H1 (cell line): Measurements from ENCODE around the gene MAST2.

Experiments used
- CTCF ChIP-seq, 3 experiments: IDR thresholded peaks; 1 replicate in 2 of 3; 2 replicates in 1 of 3; pipeline versions ENCODE4 v1.5.1 to v1.6.1; 2011; ENCODE audit warnings: low read length in 3 of 3, mild to moderate bottlenecking in 3 of 3, inconsistent platforms in 2 of 3, low read depth in 1 of 3, moderate library complexity in 1 of 3; ENCODE audit not compliant: insufficient read depth in 1 of 3; ENCODE audit errors: control extremely low read depth in 1 of 3
- EGR1 ChIP-seq: IDR thresholded peaks from 2 replicates; pipeline ENCODE4 v1.6.1; 2011; ENCODE audit warnings: low read depth, low read length, borderline replicate concordance
- EP300 ChIP-seq, 2 experiments: IDR thresholded peaks; 1 replicate in 1 of 2; 2 replicates in 1 of 2; pipeline ENCODE4 v1.6.1; 2011 to 2012; ENCODE audit warnings: low read depth in 2 of 2, low read length in 2 of 2, mild to moderate bottlenecking in 2 of 2, borderline replicate concordance in 1 of 2, inconsistent platforms in 1 of 2, moderate library complexity in 1 of 2
- EZH2 ChIP-seq: fragments of 200-600 bp; sonication (generic); IDR thresholded peaks from 2 replicates; pipeline ENCODE4 v1.7.1; 2012; ENCODE audit warnings: low read depth, mild to moderate bottlenecking, moderate library complexity, low read length, inconsistent platforms; ENCODE audit not compliant: severe bottlenecking
- JUND ChIP-seq: IDR thresholded peaks from 2 replicates; pipeline ENCODE4 v1.6.1; 2011; ENCODE audit warnings: mild to moderate bottlenecking, improper control_type of control experiment, low read length
- KDM1A ChIP-seq: fragments of 200-600, 300-600 bp; sonication (generic); IDR thresholded peaks from 2 replicates; pipeline ENCODE4 v1.7.1; 2016; ENCODE audit warnings: mild to moderate bottlenecking, low read length, borderline replicate concordance
- RAD21 ChIP-seq, 2 experiments: IDR thresholded peaks in 1 of 2; conservative IDR thresholded peaks in 1 of 2; 2 replicates each; pipeline ENCODE4 v1.6.1; 2011; ENCODE audit warnings: low read depth in 2 of 2, low read length in 2 of 2, improper control_type of control experiment in 1 of 2, inconsistent platforms in 1 of 2, mild to moderate bottlenecking in 1 of 2, moderate library complexity in 1 of 2
- SP1 ChIP-seq: IDR thresholded peaks from 2 replicates; pipeline ENCODE4 v1.6.1; 2011; ENCODE audit warnings: low read depth, low read length
- SRF ChIP-seq: IDR thresholded peaks from 2 replicates; pipeline ENCODE4 v1.6.1; 2011; ENCODE audit warnings: mild to moderate bottlenecking, low read depth, low read length, moderate library complexity
- TCF12 ChIP-seq: IDR thresholded peaks from 2 replicates; pipeline ENCODE4 v1.6.1; 2011; ENCODE audit warnings: low read depth, mild to moderate bottlenecking, low read length
- YY1 ChIP-seq: IDR thresholded peaks from 2 replicates; pipeline ENCODE4 v1.6.1; 2011; ENCODE audit warnings: low read depth, mild to moderate bottlenecking, low read length

GRCh38 chr1:45863218-45863617, 59.8 kb downstream of the MAST2 start:
- TF ChIP-seq EZH2 (no peak), KDM1A (no peak), SRF (no peak), RAD21 (IDR thresholded peaks at IDR 0.05 in 1 of 2, conservative IDR thresholded peaks at IDR 0.05 in 1 of 2; ENCODE audit: low read depth in 2 of 2, low read length in 2 of 2) (no peak), CTCF (IDR thresholded peaks at IDR 0.05; ENCODE audit: control extremely low read depth in 1 of 3, insufficient read depth in 1 of 3, low read depth in 1 of 3, low read length in 3 of 3) (no peak), SP1 (no peak), YY1 (no peak), EGR1 (no peak), JUND (no peak), EP300 (IDR thresholded peaks at IDR 0.05; ENCODE audit: borderline replicate concordance in 1 of 2, low read depth in 2 of 2, low read length in 2 of 2) (no peak), TCF12 (no peak)
